Measurements from ENCODE around the gene ALCAM. TPM values are rescaled to one million over a fixed set of nuclear protein-coding genes. Genes with fewer than 3 reads are reported as not detected.

Gene ALCAM
- polyA plus RNA-seq, 3 donors = 7.1 to 8.0 (median 7.9) TPM

DNA sequence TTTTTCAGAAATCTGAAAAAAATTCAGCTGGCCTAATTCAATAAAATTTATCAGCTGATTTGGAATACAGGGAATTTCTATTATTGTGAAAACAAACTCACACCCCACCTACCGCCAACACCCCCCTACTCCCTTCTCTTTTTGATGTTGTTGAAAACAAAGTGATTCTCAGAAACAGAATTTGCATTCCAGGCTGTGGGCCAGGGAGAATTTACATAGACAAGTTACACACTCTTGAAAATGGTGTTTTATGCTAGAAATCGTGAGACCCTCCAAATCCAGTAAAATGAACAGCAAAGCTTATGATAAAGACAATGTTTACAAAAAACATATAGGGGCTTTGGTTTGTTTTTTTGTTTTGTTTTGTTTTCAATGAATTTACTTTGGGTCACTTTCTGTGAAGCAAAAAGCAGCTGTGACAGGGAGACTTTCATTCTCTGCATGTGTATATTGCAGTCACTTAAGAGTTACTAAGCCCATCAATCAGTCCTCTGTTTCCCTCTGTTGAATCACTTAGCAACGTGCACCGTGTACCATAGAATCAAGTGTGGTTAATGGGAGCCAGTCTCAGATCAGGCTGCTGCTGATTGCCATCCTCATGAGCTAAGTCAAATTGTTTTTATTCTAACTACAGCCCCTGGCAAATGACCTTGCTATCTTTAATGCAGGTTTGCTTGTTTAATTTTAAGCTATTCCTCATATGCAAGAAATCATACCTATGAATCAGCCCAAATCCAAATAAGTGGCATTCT, 159.8 kb downstream of the ALCAM start:
- no peaks in the 10 kb centered on the region for H3K27me3 Mint-ChIP-seq (ENCODE audit: low read depth in 3 of 3)
- peaks cover 21 to 26% of the 10 kb centered on the region in 2 donors for H3K36me3 Mint-ChIP-seq
- H2AFZ ChIP-seq (ENCODE audit: insufficient read depth, low read depth, low read length, poor library complexity, severe bottlenecking) = no peak overlapping the region
- H3K4me3 Mint-ChIP-seq = no peak overlapping the region
- no peaks in the 10 kb centered on the region for H3K4me1 Mint-ChIP-seq
- H3K27me3 ChIP-seq (ENCODE audit: control insufficient read depth in 2 of 2, insufficient read depth in 2 of 2, low read length in 2 of 2) = no peaks in the 10 kb centered on the region
- H3K27ac ChIP-seq (ENCODE audit: low read depth in 1 of 2, low read length in 2 of 2) = no peak overlapping the region
- no peak overlapping the region for H3K9ac ChIP-seq (ENCODE audit: insufficient read depth, low read length, poor library complexity, severe bottlenecking)
- H3K4me3 ChIP-seq (replicated peaks in 1 of 3; ENCODE audit: low read depth in 2 of 3, low read length in 3 of 3) = no peak overlapping the region
- intact Hi-C loops (cut with micrococcal nuclease) = no loop called here
- H3K4me2 ChIP-seq (replicated peaks; ENCODE audit: extremely low read depth, low read length, poor library complexity, severe bottlenecking) = no peak overlapping the region
- no peaks in the 10 kb centered on the region for H4K20me1 ChIP-seq (ENCODE audit: insufficient read depth, low read length)
- H3K79me2 ChIP-seq (ENCODE audit: insufficient read depth, low read length) = no peaks in the 10 kb centered on the region
- WGBS (ENCODE audit: insufficient coverage) = 100% methylated on average over 2 of the region's 4 CpGs
- DNase-seq = no peak
- H3K9me3 ChIP-seq (replicated peaks in 1 of 2; ENCODE audit: control insufficient read depth in 1 of 2, insufficient read depth in 1 of 2, low read length in 2 of 2) = no peaks in the 10 kb centered on the region
- no peak overlapping the region for H3K27ac Mint-ChIP-seq
- TF ChIP-seq, protein P1, sequence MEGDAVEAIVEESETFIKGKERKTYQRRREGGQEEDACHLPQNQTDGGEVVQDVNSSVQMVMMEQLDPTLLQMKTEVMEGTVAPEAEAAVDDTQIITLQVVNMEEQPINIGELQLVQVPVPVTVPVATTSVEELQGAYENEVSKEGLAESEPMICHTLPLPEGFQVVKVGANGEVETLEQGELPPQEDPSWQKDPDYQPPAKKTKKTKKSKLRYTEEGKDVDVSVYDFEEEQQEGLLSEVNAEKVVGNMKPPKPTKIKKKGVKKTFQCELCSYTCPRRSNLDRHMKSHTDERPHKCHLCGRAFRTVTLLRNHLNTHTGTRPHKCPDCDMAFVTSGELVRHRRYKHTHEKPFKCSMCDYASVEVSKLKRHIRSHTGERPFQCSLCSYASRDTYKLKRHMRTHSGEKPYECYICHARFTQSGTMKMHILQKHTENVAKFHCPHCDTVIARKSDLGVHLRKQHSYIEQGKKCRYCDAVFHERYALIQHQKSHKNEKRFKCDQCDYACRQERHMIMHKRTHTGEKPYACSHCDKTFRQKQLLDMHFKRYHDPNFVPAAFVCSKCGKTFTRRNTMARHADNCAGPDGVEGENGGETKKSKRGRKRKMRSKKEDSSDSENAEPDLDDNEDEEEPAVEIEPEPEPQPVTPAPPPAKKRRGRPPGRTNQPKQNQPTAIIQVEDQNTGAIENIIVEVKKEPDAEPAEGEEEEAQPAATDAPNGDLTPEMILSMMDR (IDR thresholded peaks at IDR 0.05) = no peak
- no peaks in the 10 kb centered on the region for H3K9me3 Mint-ChIP-seq
- no peaks in the 10 kb centered on the region for H3K4me1 ChIP-seq (ENCODE audit: control insufficient read depth in 1 of 2, insufficient read depth in 2 of 2, low read length in 2 of 2)
- H3K36me3 ChIP-seq (replicated peaks in 1 of 2; ENCODE audit: control insufficient read depth in 1 of 2, insufficient read depth in 2 of 2, low read length in 2 of 2) = peaks cover 0 to 20% of the 10 kb centered on the region in 2 donors

DNA sequence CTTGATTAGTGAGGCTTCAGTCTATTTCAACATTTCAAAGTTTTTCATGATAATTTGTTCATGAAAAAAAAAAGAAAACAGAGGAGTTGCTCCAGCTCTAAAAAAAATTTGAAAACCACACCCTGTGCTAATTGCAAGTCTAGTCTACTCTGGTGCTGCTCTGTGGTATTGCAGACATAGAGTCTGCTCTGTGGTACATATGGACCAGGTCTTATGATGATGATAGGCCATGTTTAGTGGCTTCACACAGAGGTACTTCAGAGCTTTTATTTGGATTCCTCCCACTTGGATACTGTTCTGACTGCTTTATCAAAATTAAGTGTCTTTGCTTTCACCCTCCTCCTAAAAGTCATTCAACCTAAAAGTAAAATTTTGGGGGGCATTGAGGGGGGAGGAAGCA, 160.8 kb downstream of the ALCAM start:
- intact Hi-C loops (cut with micrococcal nuclease) = no loop called here
- no peak overlapping the region for H3K27ac Mint-ChIP-seq
- no peak overlapping the region for H3K4me3 Mint-ChIP-seq

More for the DNA sequence above, 160.8 kb downstream of the ALCAM start:
- H3K9me3 ChIP-seq (replicated peaks in 1 of 2; ENCODE audit: control insufficient read depth in 1 of 2, insufficient read depth in 1 of 2, low read length in 2 of 2) = no peaks in the 10 kb centered on the region
- TF ChIP-seq, protein P1 (IDR thresholded peaks at IDR 0.05) = no peak
- no peak overlapping the region for H3K4me3 ChIP-seq (replicated peaks in 1 of 3; ENCODE audit: low read depth in 2 of 3, low read length in 3 of 3)
- H3K9ac ChIP-seq (ENCODE audit: insufficient read depth, low read length, poor library complexity, severe bottlenecking) = no peak overlapping the region
- H2AFZ ChIP-seq (ENCODE audit: insufficient read depth, low read depth, low read length, poor library complexity, severe bottlenecking) = no peak overlapping the region
- H3K4me2 ChIP-seq (replicated peaks; ENCODE audit: extremely low read depth, low read length, poor library complexity, severe bottlenecking) = no peak overlapping the region
- Mint-ChIP-seq H3K27me3 (ENCODE audit: low read depth in 3 of 3) (no peaks in the 10 kb centered on the region), H3K36me3 (peaks cover 27 to 29% of the 10 kb centered on the region in 2 donors), H3K4me1 (no peaks in the 10 kb centered on the region), H3K9me3 (no peaks in the 10 kb centered on the region)
- no peak for DNase-seq
- no peaks in the 10 kb centered on the region for H3K4me1 ChIP-seq (ENCODE audit: control insufficient read depth in 1 of 2, insufficient read depth in 2 of 2, low read length in 2 of 2)
- no peaks in the 10 kb centered on the region for H3K27me3 ChIP-seq (ENCODE audit: control insufficient read depth in 2 of 2, insufficient read depth in 2 of 2, low read length in 2 of 2)
- H3K79me2 ChIP-seq (ENCODE audit: insufficient read depth, low read length) = no peaks in the 10 kb centered on the region
- H3K36me3 ChIP-seq (replicated peaks in 1 of 2; ENCODE audit: control insufficient read depth in 1 of 2, insufficient read depth in 2 of 2, low read length in 2 of 2) = peaks cover 0 to 28% of the 10 kb centered on the region in 2 donors
- no peaks in the 10 kb centered on the region for H4K20me1 ChIP-seq (ENCODE audit: insufficient read depth, low read length)
- no peak overlapping the region for H3K27ac ChIP-seq (ENCODE audit: low read depth in 1 of 2, low read length in 2 of 2)

Data from CD14-positive monocyte (primary cell).